GM19324 (cell line): ENCODE measurements around the gene PNPLA7.
"Not testable (repeated sequence)": the region's sequence is repeated elsewhere in the genome, so short reads cannot be mapped to it uniquely, and the experiment has no call there.

ENCODE experiments used
- ATAC-seq: cut with Tn5 transposase; IDR thresholded peaks from one replicate; pipeline ENCODE4 v1.9.1; 2021; ENCODE audit warnings: mild to moderate bottlenecking, moderate library complexity; ENCODE audit not compliant: unreplicated experiment, low FRiP score

PNPLA7 gene

DNA sequence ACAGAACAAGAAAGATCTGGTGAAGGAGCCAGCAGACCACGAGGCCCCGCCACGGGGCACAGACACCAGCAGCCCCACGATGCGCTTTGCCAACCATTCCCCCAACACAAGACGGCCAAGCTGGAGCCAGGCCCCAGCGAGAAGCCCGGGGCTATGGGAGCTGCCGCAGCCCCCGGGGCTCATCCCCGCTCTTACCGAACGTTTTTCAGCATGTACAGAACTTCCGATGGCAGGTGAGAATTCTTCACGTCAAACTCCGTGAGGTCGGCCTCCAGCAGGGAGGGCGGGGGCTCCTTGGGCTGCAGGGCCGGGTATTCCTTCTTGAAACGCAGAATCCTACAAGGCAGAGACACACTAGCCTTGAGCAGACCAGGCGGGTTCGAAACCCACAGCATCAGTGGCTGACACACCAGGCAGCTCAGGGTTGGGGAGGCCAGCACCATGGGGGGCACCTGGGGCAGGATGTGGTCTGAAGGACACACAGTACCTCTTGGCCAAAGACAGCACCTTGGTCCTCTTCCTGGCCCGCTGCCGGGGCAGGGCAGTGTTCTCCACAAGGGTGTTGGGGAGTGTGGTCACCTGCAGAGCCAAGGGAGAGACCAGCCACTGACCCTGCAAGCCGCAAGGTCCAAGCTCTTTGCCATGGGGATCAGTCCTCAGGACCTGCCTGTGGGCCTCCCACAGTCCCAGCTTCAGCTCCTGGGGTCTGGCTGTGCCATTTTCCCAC lies 6.8 kb downstream of the PNPLA7 start:
- ATAC-seq, result no peak

DNA sequence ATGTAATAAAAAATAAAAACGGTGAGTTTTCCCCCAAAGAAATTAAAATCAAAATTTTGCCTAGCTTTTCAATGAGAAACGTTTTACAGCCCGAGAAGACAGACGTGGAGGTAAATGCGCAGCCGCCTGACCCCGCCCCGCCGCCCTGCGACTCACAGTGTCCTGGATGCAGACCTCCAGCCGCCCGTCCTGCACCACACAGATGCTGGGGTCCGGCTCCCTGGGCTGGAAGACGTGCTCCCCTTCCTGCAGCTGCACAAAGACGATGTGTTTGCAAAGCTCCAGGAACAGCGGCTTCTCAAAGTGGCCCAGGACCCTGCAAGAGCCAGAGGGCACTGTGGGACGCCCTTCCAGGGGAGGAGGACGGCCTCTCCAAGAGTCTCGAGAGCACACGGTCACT lies 7.7 kb downstream of the PNPLA7 start:
- no peak for ATAC-seq

DNA sequence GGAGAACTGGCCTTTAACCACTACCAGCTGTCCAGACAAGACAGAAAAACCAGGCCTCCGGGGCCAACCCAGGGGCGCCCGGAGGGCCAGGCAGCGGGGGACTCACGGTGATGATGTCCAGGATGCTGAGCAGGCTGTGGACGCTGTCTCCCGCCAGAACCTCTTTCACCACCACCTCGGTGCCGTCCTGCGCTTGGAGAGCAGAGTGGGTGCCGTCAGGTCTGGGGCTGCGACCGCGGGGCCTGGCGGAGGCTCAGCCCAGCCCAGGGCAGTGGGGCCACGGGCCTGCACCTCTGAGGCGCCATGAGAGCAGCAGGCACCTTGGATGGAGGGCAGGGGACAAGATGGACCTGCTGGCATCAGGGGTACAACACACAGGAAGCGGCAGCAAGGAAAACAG lies 9.7 kb downstream of the PNPLA7 start:
- ATAC-seq, result no peak

DNA sequence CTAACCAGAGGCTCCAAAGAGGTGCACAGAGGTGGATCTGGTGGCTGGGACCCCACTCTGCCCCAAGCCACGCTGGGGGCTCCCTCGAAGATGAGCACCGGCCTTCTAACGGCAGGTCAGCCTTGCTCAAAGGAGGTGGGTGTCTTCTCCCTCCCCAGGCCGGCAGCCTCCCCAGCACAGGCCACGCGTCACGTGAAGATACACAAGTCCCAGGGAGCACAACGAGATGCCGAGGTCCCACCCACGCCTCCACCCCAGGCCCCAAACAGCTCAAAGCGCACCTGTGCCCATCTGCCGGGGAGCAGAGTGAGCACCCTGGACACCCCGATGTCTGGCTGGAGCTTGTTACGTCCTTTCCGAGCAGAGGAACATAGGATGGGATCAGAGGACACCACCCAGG lies 12.1 kb downstream of the PNPLA7 start:
- no peak for ATAC-seq

DNA sequence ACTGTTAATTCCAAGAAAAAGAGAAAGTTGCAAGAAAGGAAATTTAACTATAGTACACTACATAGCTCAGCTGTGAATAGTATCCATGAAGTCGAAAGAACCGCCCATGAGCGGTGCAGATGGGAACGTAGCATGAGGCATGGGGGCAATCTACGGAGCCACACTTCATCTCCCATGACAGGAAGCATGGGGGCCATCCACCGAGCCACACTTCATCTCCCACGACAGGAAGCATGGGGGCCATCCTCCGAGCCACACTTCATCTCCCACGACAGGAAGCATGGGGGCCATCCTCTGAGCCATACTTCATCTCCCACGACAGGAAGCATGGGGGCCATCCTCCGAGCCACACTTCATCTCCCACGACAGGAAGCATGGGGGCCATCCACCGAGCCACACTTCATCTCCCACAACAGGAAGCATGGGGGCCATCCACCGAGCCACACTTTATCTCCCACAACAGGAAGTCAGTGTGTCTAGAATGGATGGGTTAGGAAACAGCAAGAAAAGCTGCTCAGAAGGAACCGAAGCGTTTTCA lies 13.5 kb downstream of the PNPLA7 start:
- not testable (repeated sequence) for ATAC-seq

DNA sequence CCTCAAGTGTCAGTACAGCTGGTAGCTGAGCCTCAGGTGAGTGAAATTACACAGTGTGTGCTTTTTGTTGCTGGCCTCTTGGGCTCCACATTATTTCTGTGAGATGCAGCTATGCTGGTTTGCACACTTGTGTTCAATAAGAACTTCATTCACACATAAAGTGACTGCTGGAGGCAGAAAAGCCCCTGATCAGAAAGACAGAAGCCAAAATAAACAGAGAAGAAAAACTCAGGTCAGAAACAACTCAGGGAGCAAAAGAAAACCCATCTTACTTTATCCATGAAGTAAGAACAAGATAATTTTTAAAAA lies 15.1 kb downstream of the PNPLA7 start:
- no peak for ATAC-seq

DNA sequence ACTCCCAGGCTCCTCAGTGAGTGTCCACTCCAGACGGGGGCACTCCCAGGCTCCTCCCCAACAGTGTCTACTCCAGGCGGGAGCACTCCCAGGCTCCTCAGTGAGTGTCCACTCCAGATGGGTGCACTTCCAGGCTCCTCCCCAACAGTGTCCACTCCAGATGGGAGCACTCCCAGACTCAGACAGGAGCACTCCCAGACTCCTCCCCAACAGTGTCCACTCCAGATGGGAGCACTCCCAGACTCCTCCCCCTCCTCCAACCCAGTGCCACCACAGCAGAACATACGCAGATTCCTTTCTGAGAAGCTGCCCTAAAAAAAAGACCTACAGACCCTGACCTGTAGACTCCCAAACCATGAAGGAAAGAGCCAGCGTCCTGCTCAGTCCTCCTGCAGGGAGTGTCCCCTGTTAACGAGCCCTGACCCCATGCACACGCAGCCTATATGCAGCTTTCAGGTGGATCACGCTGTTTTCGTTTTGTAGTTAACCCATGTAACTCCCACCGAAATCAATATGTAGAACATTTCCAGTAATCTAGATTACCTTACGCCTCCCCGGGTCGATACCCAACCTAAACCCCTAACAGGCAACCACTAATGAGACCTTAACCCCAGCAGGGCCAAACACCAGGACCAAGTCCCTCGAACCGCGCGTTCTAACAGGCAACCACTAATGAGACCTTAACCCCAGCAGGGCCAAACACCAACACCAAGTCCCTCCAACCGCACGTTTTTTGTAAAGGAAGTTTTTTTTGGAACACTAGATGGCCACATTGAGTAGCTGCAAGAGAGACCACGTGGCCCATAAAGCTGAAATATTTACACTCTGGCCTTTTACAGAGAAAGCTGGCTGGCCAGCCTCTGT lies 15.7 kb downstream of the PNPLA7 start:
- ATAC-seq, result no peak

DNA sequence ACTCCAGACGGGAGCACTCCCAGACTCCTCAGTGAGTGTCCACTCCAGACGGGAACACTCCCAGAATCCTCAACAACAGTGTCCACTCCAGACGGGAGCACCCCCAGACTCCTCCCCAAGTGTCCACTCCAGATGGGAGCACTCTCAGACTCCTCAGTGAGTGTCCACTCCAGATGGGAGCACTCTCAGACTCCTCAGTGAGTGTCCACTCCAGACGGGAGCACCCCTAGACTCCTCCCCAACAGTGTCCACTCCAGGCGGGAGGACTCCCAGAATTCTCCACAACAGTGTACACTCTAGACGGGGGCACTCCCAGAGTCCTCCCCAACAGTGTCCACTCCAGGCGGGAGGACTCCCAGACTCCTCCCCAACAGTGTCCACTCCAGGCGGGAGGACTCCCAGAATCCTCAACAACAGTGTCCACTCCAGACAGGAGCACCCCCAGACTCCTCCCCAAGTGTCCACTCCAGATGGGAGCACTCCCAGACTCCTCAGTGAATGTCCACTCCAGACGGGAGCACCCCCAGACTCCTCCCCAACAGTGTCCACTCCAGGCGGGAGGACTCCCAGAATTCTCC lies 17.2 kb downstream of the PNPLA7 start:
- not testable (repeated sequence) for ATAC-seq

DNA sequence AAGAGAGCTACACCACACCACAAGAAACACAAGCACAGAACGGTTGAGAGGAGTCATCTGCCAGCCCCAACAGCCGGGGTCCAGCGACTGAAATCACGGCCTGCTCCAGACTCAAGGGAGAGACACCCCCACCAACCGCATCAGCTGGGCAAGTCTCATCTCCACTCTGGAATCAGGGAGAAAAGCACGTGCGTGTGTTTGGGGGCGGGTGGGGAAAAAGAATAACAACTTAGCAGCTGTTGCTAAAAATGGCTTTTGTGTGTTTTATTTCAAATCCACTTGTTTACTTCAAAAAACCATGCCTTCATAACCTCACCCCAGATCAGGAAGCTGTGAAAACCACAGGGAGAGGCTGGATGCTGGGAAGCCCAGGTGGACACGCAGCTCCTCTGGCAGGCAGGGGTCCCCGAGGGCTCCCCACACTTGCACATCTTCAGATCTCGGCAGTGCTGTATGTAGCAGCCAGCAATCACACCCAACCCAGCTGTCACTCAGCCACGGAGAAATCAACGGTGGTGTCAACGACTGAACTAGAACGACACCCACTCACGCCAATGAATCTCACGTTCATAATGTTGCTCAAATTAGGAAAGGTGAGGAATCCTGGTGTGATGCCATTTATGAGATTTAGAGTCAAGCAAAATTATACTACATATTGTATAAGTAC lies 19.0 kb downstream of the PNPLA7 start:
- no peak for ATAC-seq

DNA sequence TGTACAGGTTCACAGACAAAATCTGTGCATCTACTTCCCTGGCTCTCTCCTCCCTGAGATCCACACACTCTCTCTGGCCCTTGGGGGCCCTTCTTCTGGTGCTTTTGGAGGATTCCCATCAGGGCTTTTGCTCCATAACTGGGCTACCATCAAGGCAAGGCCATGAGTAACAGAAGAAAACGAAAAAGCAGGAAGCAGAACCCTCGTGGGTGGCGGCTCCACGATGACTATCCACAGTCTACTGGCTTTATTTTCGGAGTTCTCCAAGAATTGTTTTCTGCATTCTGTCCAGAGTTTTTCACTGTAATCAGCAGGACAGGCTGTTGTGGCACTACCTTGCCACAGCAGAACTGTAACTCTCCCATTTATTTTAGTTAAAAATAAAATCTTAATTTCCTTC lies 19.9 kb downstream of the PNPLA7 start:
- no peak for ATAC-seq

DNA sequence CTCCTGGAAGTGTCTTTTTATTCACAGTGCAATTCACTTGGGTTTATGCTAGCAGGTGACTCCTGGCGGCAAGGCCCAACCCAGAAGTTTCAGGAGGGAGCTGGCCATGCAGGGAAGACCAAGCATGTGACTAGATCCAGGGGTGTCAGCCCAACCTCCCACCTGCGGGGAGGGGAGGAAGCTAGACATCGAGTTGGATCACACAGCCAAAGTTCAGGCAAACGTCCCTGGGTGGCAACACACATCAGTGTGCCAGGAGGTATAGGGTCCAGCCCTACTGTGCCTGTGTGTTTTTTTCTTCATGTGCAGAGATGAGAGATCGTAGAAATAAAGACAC lies 25.3 kb downstream of the PNPLA7 start:
- no peak for ATAC-seq

DNA sequence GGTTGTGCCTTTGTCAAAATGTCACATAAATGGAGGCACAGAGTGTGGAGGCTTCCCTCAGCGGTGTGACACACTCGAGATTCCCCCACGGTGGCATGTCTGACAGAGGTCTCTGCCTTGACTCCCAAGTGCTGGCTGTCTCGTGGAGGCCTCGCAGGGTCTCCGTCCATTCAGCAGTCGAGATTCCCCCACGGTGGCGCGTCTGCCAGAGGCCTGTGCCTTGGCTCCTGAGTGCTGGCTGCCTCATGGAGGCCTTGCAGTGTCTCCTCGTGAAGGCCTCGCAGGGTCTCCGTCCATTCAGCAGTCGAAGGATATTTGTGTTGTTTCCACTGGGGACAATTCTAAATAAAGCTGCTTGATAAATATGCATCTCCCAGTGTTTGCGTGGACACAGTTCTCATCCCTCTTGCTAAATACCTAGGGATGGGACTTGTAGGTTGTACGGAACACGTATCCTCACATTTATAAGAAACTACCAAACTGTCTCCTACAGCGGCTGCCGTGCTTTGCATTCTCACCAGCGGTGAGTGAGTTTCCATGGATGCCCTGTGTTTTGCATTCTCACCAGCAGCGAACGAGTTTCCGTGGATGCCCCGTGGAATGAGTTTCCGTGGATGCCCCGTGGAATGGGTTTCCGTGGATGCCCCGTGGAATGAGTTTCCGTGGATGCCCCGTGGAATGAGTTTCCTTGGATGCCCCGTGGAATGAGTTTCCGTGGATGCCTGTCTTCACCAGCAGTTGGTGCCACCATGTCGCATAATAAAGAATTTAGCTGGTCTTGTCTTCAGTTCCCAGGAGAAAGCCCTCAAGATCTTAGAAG lies 25.8 kb downstream of the PNPLA7 start:
- ATAC-seq, result no peak

DNA sequence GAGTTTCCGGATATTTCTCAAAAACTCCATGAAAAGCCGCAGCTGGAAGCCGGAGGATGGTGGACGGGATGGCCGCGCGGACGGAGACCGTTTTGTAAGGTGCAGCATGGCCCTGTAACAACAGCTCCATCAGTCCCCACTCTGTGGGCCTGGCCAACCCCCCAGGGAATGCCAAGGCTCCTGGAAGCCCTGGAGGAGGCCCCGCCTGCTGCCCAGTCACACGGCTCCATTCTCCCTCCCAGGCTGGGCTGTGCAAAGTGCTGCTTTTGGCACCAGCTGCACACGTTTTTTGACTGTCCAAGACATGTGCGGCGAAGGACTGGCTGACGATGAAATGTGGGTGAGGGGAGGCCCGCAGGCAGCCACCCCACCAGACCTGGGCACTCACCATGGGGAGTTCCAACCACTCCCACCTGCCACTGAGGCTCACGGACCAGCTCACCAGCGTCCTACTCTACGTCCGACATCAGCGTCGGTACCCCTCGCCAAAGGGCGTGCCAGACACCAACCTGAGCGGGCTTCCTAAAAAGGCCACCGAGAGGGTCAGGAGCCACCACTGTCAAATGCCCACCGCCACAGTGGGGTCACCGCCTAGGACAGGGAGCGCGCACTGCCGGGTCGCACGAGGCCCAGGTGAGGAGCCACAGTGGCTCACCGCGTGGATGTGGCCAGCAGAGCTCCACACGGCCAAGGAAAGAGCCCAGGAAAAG lies 27.3 kb downstream of the PNPLA7 start:
- ATAC-seq, result no peak

DNA sequence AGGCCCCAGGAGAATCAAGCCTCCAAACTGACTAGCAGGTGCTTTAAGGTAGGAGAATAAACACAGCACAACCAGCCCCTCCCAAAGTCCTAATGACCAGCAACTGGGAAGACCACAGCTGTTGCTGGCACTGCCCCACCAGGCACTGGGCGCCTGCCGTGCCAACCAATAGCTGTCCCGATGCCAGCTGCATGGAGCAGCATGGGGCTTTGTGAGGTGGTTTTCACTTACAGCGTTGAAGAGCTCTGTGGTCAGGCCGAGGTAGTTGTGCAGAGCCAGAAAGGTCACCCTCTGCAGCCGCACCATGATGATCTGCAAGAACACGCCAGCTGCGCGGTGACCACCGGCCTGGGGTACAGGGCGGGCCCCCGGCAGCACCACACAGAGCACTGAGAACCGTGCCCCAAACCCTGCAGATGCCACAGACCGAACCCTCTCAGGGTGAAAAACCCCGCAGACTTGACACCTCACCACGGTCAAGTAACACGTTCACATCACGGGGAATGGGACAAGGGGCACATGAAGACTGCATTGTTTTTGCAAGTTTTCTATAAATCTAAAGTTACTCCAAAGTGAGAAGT lies 28.7 kb downstream of the PNPLA7 start:
- ATAC-seq, result no peak

DNA sequence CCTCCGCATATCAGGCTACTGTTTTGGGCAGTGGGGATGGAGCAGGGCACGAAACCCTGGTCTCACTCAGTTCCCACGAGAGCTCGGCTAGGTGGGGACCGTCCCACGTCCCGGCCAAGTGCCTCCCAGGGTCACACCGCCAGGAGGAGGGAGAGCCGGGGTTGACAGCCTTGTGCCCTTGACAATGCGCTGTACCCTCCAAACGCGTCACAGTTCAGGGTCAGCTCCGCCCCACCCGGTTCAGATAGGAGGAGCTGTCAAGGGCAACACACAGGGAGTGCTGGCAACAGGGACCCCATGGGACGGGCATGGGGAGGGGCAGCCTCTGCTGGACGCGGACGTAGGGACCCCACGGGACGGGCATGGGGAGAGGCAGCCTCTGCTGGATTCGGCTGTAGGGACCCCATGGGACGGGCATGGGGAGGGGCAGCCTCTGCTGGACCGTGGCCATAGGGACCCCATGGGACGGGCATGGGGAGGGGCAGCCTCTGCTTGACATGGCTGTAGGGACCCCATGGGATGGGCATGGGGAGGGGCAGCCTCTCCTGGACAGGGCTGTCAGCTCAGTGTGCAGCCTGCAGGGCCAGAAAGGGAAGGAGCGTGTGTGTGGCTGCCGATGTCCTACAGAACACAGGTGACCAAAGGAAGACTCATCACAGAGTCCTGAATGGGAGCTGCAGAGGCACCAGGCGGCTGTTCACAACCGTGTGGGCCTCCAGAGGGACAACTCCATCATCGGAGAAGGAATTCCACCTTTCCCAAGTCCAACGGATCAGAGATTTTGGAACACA lies 29.4 kb downstream of the PNPLA7 start:
- no peak for ATAC-seq

DNA sequence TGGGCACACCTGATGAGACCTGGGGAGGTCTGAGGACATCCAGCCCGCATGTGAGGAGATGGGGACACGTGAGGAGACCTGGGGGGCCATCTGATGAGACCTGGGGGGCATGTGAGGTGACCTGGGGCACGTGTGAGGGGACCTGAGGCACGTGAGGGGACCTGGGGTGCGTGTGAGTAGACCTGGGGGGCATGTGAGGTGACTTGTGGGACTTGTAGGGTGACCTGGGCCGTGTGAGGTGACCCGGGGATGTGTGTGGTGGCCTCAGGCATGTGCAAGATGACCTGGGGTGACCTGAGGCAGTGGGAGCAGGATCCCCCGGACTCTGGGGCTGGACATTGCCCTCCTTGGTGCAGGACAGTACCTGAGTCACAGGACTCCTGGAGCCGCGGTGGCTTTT lies 30.6 kb downstream of the PNPLA7 start:
- no peak for ATAC-seq

DNA sequence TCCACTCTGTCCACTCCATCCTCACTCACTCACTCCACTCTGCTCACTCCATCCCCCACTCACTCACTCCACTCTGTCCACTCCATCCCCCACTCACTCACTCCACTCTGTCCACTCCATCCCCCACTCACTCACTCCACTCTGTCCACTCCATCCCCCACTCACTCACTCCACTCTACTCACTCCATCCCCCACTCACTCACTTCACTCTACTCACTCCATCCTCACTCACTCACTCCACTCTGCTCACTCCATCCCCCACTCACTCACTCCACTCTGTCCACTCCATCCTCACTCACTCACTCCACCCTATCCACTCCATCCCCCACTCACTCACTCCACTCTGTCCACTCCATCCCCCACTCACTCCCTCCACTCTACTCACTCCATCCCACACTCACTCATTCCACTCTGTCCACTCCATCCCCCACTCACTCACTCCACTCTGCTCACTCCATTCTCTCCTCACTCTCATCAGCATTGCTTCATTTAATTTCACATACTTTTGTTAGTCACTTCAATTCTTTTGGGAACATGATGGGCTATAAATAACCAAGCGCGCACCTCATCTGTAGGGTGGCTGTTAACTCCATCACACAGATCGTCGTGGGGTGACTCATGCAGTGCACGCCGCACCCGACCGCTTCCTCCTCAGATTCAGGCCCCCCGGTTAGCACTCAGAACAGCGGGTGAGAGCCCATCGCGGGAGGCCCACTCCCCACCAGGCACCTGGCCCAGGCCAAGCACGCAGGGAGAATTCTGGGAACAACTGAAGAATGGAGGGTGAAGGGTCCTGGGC lies 31.3 kb downstream of the PNPLA7 start:
- not testable (repeated sequence) for ATAC-seq
